Natural killer cell (primary cell): ENCODE results near the gene NT5M. TPM values are rescaled to one million over a fixed set of nuclear protein-coding genes. Genes with fewer than 3 reads are reported as not detected.
"Not testable (repeated sequence)": the region's sequence is repeated elsewhere in the genome, so short reads cannot be mapped to it uniquely, and the experiment has no call there.

Source experiments
- ATAC-seq, 3 donors: fragments of 150-1000 bp in 2 of 3; fragments of 200-7000 bp in 1 of 3; cut with Tn5 transposase; 1 replicate in 1 of 3; 2 replicates in 2 of 3; pipeline ENCODE4 v1.10.0; 2021; ENCODE audit warnings: mild to moderate bottlenecking in 2 of 3, moderate library complexity in 2 of 3
- DNase-seq, 2 donors: peaks; one replicate each; pipeline versions ENCODE4 v3.0.0 to v3.0.0-alpha.2; 2013 to 2021; ENCODE audit warnings: mixed read lengths in 1 of 2
- H3K27ac ChIP-seq: one replicate; pipeline ENCODE4 v1.5.1; 2013; ENCODE audit warnings: mild to moderate bottlenecking, low read length
- H3K27me3 ChIP-seq: one replicate; pipeline ENCODE4 v1.6.1; 2013; ENCODE audit warnings: low read length; ENCODE audit not compliant: control insufficient read depth, insufficient read depth
- H3K36me3 ChIP-seq: one replicate; pipeline ENCODE4 v1.6.1; 2013; ENCODE audit warnings: low read length; ENCODE audit not compliant: control insufficient read depth, insufficient read depth
- H3K4me1 ChIP-seq: one replicate; pipeline ENCODE4 v1.6.1; 2013; ENCODE audit warnings: low read length; ENCODE audit not compliant: control insufficient read depth, insufficient read depth
- H3K4me3 ChIP-seq: one replicate; pipeline ENCODE4 v1.5.1; 2013; ENCODE audit warnings: low read length
- H3K9me3 ChIP-seq: one replicate; pipeline ENCODE4 v1.6.1; 2013; ENCODE audit warnings: low read length; ENCODE audit not compliant: control insufficient read depth, insufficient read depth
- H3K27ac Mint-ChIP-seq, 2 donors: one replicate each; pipeline ENCODE4 v1.8.0; 2022; ENCODE audit warnings: mild to moderate bottlenecking in 2 of 2, mixed read lengths in 2 of 2, moderate library complexity in 1 of 2
- H3K27me3 Mint-ChIP-seq, 2 donors: one replicate each; pipeline ENCODE4 v1.8.0; 2022; ENCODE audit warnings: low read depth in 2 of 2, mixed read lengths in 2 of 2
- H3K36me3 Mint-ChIP-seq: one replicate; pipeline ENCODE4 v1.8.0; 2022; ENCODE audit warnings: mixed read lengths
- H3K4me1 Mint-ChIP-seq, 2 donors: one replicate each; pipeline ENCODE4 v1.8.0; 2022; ENCODE audit warnings: mixed read lengths in 2 of 2
- H3K4me3 Mint-ChIP-seq: one replicate; pipeline ENCODE4 v1.8.0; 2022; ENCODE audit warnings: mild to moderate bottlenecking, moderate library complexity, mixed read lengths
- H3K9me3 Mint-ChIP-seq, 2 donors: one replicate each; pipeline ENCODE4 v1.8.0; 2022; ENCODE audit warnings: mixed read lengths in 2 of 2
- WGBS: methylation state at CpG from one replicate; pipeline ENCODE4 v1.1.7; 2013; ENCODE audit warnings: missing lambda C conversion rate; ENCODE audit not compliant: insufficient coverage; 5-methylcytosine and 5-hydroxymethylcytosine counted together
- intact Hi-C: fragments of 100-400 bp; cut with micrococcal nuclease; formaldehyde crosslinking; loops from one replicate; pipeline ENCODE4 v1.14.2; 2022
- total RNA-seq, 4 donors: library from RNA; stranded (reverse); fragments of 120-200 nt in 1 of 4; gene quantifications; one replicate each; pipeline versions ENCODE4 v1.2.3 to v1.2.4, GENCODE V29; 2013 to 2022
- TF ChIP-seq, protein P1 (sequence below): fragments of 200-600 bp; IDR thresholded peaks from one replicate; pipeline ENCODE4 v1.8.0; 2022; ENCODE audit warnings: antibody characterized with exemption

NT5M gene
- total RNA-seq, 3 donors from 2014 or later (not counting 1 experiment from before 2014, with no cell fraction given): 3.5 to 4.4 (median 4.1) TPM

DNA sequence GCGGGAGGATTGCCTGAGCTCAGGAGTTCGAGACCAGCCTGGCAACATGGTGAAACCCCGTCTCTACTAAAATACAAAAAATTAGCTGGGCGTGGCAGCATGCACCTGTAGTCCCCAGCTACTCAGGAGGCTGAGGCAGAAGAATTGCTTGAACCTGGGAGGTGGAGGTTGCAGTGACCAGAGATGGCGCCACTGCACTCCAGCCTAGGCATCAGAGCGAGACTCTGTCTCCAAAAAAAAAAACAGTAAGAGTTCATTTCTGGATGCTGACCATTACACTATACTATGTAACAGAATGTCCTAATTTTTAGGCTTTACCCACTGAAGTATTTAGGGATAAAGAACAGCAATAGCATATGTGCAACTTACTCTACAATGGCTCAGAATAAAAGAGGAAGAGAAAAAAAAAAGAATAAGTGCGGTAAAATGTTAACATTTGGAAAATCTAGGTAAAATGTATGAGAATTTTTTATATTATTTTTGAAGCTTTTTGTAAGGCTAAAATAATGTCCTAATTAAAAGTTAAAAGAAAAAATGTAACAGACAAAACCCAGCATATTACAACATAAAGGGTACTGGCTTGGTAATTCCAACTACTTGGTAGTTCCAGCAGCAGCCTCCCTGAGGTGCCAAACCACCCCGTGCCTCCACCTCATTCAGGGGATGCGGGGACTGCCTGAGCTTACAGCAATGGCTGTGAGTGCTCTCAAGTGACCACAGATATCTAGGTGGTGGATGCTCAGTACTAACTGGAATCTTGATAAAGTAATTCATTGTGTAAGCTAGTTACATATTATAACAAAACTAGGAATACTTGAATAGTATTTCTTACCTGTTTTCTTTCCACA is 33.0 kb upstream of the NT5M start:
- H3K27me3 Mint-ChIP-seq: no peaks in the 10 kb centered on the region
- Histone ChIP-seq H3K4me3 (no peak overlapping the region), H3K4me1 (no peaks in the 10 kb centered on the region), H3K27ac (no peak overlapping the region), H3K9me3 (no peaks in the 10 kb centered on the region), H3K27me3 (no peaks in the 10 kb centered on the region), H3K36me3 (peaks cover 55% of the 10 kb centered on the region)
- H3K36me3 Mint-ChIP-seq: no peaks in the 10 kb centered on the region
- TF ChIP-seq, protein P1, sequence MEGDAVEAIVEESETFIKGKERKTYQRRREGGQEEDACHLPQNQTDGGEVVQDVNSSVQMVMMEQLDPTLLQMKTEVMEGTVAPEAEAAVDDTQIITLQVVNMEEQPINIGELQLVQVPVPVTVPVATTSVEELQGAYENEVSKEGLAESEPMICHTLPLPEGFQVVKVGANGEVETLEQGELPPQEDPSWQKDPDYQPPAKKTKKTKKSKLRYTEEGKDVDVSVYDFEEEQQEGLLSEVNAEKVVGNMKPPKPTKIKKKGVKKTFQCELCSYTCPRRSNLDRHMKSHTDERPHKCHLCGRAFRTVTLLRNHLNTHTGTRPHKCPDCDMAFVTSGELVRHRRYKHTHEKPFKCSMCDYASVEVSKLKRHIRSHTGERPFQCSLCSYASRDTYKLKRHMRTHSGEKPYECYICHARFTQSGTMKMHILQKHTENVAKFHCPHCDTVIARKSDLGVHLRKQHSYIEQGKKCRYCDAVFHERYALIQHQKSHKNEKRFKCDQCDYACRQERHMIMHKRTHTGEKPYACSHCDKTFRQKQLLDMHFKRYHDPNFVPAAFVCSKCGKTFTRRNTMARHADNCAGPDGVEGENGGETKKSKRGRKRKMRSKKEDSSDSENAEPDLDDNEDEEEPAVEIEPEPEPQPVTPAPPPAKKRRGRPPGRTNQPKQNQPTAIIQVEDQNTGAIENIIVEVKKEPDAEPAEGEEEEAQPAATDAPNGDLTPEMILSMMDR: peak; percentile 37
- intact Hi-C loops: loop anchor here (5.0 kb wide), 1 partner anchor 42 kb away; no protein-coding TSS in a partner anchor
- no peak for ATAC-seq
- no peaks in the 10 kb centered on the region for H3K9me3 Mint-ChIP-seq
- H3K27ac Mint-ChIP-seq: peak overlapping the region in 1 of 2 donors; percentile 6
- H3K4me1 Mint-ChIP-seq: no peaks in the 10 kb centered on the region
- WGBS: 96% methylated on average over 7 of the region's 9 CpGs
- peak in 1 of 2 donors; percentile 44 for DNase-seq
- no peak overlapping the region for H3K4me3 Mint-ChIP-seq

DNA sequence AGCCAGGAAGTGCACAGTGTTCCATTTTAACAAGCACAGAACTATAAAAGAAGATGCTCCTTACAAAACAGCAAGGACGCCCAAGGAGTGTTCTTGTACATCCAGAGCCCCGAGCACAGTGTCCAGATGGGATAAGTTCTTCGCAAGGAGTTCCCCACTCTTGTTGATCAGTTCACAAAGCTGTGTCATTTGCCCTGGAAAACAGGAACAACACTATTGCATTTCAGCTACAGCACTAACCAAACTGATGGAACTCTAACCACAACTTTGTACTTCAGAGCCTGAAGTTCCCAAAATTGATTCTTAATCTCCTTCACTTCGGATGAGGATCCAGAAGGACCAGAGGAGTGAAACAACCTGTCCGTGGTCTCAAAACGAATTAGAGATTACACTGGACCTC is 27.2 kb upstream of the NT5M start:
- no peaks in the 10 kb centered on the region for H3K36me3 Mint-ChIP-seq
- WGBS: 55% methylated on average over 6 of the region's 6 CpGs
- H3K9me3 Mint-ChIP-seq: no peaks in the 10 kb centered on the region
- no peaks in the 10 kb centered on the region for H3K27me3 Mint-ChIP-seq
- peak overlapping the region in 1 of 2 donors; percentile 27 for H3K27ac Mint-ChIP-seq
- DNase-seq: no peak
- Histone ChIP-seq H3K4me1 (peaks cover 20% of the 10 kb centered on the region), H3K27me3 (no peaks in the 10 kb centered on the region), H3K9me3 (no peaks in the 10 kb centered on the region), H3K27ac (no peak overlapping the region), H3K4me3 (no peak overlapping the region), H3K36me3 (peaks cover 22% of the 10 kb centered on the region)
- ATAC-seq: no peak
- no peak overlapping the region for H3K4me3 Mint-ChIP-seq
- TF ChIP-seq, protein P1: no peak
- intact Hi-C loops: no loop called here
- peaks cover 12 to 26% of the 10 kb centered on the region in 2 donors for H3K4me1 Mint-ChIP-seq

DNA sequence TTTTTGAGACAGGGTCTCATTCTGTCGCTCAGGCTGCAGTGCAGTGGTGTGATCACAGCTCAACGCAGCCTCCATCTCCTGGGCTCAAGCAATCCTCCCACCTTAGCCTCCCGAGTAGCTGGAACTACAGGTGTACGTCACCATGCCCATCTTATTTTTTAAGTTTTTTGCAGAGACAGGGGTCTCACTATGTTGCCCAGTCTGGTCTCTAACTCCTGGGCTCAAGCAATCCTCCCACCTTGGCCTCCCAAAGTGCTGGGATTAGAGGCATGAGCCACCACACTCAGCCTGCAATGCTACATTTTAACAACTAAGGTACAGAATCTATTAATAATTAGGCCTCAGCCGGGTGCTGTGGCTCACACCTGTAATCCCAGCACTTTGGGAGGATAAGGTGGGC is 25.7 kb upstream of the NT5M start:
- ATAC-seq, H3K4me3 ChIP-seq, H3K27me3 Mint-ChIP-seq, H3K36me3 Mint-ChIP-seq, H3K9me3 ChIP-seq, H3K4me3 Mint-ChIP-seq, intact Hi-C loops, H3K27me3 ChIP-seq, H3K27ac ChIP-seq, DNase-seq, H3K9me3 Mint-ChIP-seq: not testable (repeated sequence)
- Histone ChIP-seq H3K36me3 (peaks cover 20% of the 10 kb centered on the region), H3K4me1 (peaks cover 25% of the 10 kb centered on the region)
- Mint-ChIP-seq H3K4me1 (peaks cover 23 to 37% of the 10 kb centered on the region in 2 donors), H3K27ac (peak overlapping the region in 1 of 2 donors; percentile 27)
- 97% methylated on average over 5 of the region's 5 CpGs for WGBS

DNA sequence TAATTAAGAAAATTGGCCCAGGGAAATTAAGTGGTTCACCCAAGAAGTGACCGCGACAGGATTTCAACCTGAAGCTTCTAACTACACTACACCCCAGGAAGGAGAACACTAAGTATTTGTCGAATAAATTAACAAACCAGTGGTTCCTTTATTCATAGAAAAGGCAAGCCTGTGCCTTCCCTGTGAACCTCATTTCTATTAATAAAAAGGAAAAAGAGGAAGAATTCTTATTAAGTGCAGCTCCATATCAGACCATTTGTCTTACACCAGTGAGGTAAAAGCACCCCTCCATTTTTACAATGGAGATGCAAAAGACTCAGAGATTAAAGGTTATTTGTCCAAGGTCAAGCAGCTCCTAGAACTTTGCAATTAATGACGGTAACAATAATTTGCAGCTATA is 23.9 kb upstream of the NT5M start:
- WGBS: 88% methylated on average over 3 of the region's 4 CpGs
- H3K27ac Mint-ChIP-seq: peak overlapping the region in 1 of 2 donors; percentile 94
- Histone ChIP-seq H3K9me3 (no peaks in the 10 kb centered on the region), H3K4me3 (no peak overlapping the region), H3K36me3 (peaks cover 3% of the 10 kb centered on the region), H3K27ac (no peak overlapping the region), H3K4me1 (peaks cover 25% of the 10 kb centered on the region), H3K27me3 (no peaks in the 10 kb centered on the region)
- no peaks in the 10 kb centered on the region for H3K36me3 Mint-ChIP-seq
- intact Hi-C loops: no loop called here
- ATAC-seq (no peak), DNase-seq (no peak)
- H3K27me3 Mint-ChIP-seq: no peaks in the 10 kb centered on the region
- H3K4me1 Mint-ChIP-seq: peaks cover 23 to 37% of the 10 kb centered on the region in 2 donors
- TF ChIP-seq, protein P1: no peak
- no peaks in the 10 kb centered on the region for H3K9me3 Mint-ChIP-seq
- peak overlapping the region; percentile 93 for H3K4me3 Mint-ChIP-seq
